Sigmoid colon (tissue), 4 donors: Measurements from ENCODE around the gene ZNF593OS.

Experiments
- CTCF ChIP-seq, 4 experiments: fragments of 450-650 bp in 3 of 4; fragments of 200-600 bp in 1 of 4; IDR thresholded peaks; one replicate each; pipeline ENCODE4 v1.5.1; 2016 to 2019; ENCODE audit warnings: antibody characterized with exemption in 4 of 4, mild to moderate bottlenecking in 3 of 4, moderate library complexity in 2 of 4
- EP300 ChIP-seq, 4 donors: sonication (generic); formaldehyde crosslinking; IDR thresholded peaks; one replicate each; pipeline ENCODE4 v1.6.1; 2017; ENCODE audit warnings: antibody characterized with exemption in 4 of 4
- POLR2A ChIP-seq, 2 donors: fragments of 450-650 bp; IDR thresholded peaks; one replicate each; pipeline ENCODE4 v1.6.1; 2016; ENCODE audit warnings: antibody characterized with exemption in 2 of 2, mild to moderate bottlenecking in 2 of 2, moderate library complexity in 2 of 2
- POLR2AphosphoS5 ChIP-seq, 4 donors: sonication (generic); formaldehyde crosslinking; IDR thresholded peaks; one replicate each; pipeline ENCODE4 v1.6.1; 2017; ENCODE audit warnings: antibody characterized with exemption in 4 of 4

- TF ChIP-seq CTCF (IDR thresholded peaks at IDR 0.05) (no peak), POLR2A (IDR thresholded peaks at IDR 0.05) (no peak), EP300 (IDR thresholded peaks at IDR 0.05) (no peak), POLR2AphosphoS5 (IDR thresholded peaks at IDR 0.05) (no peak)
Measured at GRCh38 chr1:26180010-26180506, 8.4 kb upstream of the ZNF593OS start.
